ENCODE results near the gene P3H2.
"Not testable (repeated sequence)": the region's sequence is repeated elsewhere in the genome, so short reads cannot be mapped to it uniquely, and the experiment has no call there.

The P3H2 gene

DNA sequence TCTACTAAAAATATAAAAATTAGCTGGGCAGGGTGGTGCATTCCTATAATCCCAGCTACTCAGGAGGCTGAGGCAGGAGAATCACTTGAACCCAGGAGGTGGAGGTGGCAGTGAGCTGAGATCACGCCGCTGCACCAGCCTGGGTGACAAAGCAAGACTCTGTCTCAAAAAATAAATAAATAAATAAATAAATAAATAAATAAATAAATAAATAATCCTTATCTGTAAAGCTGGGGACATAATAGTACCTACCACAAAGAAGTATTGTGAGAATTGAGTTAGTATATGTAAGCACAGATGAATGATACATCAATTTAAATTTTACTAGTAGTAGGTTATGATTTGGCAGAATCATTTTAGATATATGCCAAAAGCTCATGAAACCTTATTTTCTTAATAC, 41.5 kb downstream of the P3H2 start:
- DNase-seq: not testable (repeated sequence)

DNA sequence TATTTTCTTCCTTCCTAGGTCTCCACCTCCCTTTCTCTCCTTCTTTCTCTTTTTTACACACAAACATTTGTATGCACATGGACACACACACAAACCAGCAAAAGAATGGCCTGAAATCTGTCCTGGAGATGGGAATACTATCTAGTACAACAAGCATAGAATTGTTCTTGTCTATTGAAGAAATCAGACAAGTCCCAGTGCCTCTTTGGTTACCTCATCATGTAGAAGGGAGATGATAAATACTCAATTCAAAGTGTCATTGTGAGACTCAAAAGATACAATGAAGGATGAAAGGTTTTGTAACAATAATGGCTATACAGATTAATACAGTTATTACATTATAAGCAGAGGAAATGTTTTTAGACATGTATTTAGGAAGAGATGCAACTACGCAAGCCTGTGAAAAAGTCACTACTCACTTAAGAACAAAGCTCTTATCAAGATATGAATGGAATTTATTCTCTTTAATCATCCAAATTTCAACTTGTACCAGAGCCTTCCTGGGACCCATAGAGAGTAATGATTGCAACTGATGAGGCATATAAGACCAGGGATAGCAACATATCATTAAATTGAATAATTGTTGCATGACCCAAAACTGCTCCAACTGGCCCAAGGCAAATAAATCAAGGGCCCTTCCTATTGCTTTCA, 43.2 kb downstream of the P3H2 start:
- no peak for DNase-seq

DNA sequence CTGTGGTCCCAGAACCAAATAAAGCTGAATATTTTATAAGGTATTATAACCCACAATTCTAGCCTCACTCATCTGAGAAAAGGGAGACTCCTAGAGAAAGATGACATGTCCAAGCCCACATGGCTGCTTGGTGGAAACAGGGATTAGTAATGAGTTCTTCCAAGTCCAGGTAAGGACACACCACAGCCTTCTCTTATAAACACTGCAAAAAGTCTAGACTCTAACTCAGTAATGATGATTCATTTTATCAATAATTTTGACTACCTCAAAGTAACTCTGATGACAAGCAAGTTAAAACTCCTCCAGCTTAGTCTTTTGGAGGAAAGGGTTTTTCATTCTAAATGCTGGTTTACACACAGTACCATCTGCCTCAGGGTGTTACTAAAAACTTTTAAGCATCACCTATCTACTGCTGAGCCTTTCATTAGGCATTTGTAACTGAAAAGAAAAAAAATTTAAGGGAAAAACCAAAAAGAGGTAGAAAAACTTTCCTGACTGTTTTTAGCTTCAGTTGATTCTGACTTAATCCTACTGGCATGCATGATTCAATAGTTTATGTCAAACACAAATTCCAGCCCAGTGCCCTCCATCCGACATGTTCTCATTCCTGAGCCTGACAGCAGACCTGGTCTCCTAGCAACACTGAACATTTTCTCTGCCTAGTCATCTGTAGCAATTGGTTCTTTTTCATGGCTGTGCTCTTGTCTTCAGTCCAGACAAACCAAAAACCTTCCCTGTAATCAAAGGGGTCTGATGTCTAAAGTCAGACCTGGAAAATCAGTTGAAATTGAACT, 43.9 kb downstream of the P3H2 start:
- no peak for DNase-seq

DNA sequence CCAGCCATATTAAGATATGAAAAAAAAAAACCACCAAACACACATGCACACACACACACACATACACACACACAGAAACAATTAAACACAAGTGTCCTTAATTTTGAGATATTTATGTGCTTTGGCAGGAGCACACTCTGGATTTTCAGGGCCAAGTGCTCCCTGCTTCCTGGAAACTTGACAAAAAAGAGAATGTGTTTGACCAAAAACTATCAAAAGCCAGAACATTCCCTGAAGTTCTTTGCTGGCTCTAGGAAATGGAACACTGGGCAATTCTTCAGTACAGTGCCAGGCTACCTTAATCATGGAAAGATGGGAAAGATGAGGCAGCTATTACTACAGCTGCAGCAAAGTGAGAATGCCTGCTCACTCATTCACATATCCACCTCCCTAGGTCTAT, 44.6 kb downstream of the P3H2 start:
- no peak for DNase-seq

DNA sequence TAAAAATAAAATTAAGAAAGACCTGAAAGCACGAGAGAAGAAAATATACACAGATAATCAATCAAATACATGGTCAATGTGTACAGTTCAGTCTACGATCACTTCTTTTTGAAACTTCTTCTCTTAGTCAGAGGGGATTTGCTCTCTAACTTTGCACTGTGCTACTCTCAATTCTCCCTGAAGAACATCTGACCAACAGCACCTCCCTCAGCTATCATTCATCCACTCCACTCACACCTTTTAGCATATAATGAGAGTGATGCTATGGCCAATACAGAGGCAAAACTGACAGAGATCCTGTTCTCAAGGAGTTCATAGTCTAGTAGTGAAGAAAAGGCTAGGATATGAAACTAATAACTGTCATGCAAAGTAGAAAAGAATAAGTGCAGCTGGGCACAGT, 45.9 kb downstream of the P3H2 start:
- no peak for DNase-seq

DNA sequence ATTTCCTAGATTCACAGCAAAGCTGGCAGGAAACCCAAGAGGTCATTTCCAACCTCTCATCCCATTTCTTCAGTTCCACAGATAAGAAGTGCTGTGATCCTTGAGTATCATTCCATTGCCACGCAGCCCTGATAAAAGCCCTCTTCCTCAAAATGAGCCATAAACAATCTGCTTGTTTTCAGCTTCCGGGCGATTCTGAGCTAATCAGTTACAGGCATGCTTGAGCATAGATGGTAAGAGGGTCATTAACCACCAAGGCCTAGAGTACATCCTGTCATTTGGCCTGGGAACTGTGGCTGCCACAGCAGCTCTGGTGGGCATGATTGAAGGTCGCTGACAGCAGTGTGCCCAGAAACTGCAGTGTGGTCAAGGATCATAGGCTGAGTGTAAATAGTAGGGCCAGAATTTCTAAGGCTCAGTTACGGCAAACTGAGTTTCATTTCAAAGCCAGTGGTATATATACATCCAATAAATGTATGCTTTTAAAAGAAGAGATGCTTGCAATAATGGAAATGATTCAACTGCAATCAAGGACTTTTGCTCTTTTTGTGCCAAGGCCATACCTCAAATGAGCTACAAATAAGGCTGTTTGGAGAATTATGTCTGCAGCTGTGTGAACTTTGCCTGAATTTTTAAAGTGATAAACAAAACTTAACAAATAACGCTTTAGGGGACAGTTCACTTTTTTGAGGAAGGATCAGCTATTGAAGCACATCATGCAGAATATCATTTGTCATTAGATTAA, 47.3 kb downstream of the P3H2 start:
- DNase-seq: no peak

DNA sequence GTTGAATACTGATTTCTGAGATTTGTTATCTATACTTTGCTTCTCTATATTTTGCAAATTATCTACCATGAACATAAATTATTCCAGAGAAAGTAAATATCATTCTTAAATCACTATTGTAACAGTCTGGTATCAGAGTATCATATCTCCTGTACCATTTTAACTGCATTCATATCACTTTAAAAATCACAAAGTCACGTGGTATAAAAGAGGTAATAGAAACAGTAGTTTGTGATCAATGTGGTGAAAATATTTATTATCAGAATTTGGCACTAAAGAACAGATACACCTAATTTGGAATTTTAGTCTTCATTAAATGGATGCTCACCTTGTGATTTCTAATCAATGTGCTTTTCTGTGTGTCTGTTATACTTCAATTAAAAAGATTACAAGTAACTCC, 47.8 kb downstream of the P3H2 start:
- no peak for DNase-seq

DNA sequence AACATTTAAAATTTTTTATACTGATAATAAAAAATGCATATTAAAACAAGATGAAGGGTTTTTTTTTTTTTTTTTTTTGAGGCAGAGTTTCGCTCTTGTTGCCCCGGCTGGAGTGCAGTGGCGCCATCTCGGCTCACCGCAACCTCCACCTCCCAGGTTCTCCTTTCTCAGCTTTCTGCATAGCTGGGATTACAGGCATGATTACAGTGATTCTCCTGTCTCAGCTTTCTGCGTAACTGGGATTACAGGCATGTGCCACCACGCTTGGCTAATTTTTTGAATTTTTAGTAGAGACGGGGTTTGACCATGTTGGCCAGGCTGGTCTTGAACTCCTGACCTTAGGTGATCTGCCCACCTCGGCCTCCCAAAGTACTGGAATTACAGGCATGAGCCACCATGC, 48.8 kb downstream of the P3H2 start:
- DNase-seq: not testable (repeated sequence)

DNA sequence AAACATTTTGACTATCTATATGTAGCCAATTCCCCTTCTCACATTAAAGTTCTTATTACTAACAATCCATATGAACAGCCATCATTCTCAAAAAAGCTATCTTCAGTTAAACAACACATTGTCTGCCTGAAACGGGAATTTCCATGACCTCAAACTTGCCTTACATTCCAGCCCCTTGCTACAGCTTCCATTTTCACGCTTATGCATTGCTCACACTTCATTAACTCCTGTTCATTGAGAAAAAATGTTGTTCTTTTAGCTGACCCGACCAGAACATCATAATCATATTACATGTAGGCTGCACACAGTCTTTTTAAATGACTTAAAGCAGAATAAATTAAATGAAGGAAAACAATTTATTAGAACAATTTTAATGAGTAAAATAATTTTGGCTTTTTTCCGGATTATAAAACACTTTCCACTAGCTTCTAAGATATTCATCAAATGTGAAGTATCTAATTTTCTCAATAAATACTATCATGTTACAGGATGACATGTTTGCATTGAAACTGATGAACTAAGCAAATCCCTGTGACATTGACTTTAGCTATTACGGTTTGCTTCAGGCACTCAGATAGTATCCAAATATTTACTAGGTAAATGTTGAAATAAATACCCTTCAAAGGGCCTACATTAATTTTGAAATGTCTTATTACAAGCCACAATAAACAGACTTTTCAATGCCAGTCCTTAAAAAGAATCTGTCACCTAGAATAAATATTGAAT, 49.9 kb downstream of the P3H2 start:
- DNase-seq: no peak

DNA sequence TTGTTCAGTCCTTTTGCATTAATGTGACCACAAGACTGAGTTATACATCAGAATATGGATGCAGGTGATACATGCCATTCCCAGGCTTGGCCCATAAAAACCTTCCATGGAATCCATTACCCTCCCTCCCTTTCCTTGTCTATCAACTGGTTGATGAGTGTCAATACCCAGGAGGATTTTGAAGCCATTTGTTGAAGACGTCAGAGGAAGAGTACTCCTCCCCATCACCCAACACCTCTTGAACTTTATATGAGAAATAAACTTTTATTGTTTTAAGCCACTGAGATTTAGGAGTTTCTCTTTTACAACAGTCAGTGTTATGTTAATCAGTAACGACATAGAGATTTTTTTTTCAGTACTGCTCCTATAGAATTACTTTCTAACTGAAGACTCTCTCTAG, 55.5 kb downstream of the P3H2 start:
- DNase-seq: no peak

DNA sequence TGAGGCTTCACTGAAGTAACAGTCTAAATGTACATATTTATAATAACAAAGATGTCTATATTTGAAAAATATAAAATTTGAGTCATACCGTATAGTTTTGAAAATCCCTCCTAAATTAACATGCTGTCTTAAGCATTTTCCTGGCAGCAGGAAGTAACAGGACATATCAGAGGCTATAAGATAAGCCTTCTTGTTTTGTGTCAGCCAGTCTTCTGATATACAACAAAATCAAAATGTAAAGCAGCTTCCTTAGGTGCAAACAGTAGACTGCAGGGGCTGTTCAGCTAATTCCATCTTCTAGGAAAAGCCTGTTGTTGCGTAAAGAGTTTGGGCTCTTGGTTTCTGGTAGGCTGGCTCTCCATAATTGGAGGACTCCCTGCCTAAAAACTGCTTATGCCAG, 56.0 kb downstream of the P3H2 start:
- no peak for DNase-seq

DNA sequence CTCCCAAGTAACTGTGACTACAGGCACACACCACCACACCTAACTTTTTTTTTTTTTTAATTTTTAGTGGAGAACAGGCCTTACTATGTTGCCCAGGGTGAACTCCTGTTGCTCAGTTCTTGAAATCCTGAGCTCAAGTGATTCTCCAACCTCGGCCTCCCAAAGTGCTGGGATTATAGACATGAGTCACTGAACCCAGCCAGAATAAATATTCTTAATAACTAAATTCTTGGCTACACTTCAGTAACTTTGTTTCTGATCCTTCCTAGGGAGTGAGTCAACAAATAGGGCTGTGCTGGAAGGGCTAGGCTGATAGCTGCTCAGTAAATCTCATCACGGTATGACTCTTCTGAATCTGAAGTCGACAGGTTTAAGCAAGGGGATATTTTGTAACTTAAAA, 56.6 kb downstream of the P3H2 start:
- DNase-seq: no peak

DNA sequence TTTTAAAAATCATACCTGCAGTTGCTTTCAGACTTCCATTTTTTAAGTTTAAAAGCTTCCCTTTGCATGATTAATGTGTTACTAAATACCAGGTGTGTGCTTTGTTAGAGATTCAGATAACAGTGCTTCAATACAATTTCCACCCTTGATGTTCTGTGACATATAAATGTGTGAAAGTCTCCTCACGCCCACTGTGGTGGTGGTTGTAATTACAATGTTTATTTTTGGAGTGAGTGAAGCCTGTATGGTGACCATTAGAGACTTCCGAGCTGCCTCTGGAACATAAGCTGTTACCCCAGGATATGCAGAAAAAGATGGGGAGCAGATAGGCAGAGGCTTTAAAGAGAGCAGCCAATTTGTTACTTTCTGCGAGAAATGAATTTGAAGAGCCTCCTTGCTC, 57.2 kb downstream of the P3H2 start:
- DNase-seq: no peak

DNA sequence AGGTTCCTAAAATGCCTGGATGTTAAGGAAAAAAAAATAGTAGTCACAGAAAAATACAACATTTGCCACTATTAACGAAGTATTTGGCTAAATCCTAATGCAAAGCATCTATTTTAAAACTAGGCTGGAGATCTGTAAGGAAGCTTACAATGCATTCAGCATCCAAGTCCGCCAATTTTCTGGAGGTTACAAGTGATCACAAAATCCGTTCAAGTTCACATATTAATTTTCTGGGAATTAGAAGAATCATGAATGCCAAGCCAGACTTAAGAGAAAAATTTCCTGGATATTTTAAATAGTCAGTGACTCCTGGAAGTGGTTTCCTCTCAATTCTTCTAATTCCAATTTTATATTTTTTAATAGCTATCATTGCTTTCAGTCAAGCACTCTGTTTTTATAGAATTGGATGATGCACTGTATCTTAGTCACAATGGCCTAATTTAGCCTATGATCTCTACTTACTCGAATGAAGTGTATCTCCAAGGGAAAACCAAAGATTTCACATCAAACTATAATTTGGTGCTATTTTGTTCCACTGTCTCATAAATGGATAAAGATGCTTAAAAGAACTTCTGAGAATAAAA, 60.4 kb downstream of the P3H2 start:
- no peak for DNase-seq

DNA sequence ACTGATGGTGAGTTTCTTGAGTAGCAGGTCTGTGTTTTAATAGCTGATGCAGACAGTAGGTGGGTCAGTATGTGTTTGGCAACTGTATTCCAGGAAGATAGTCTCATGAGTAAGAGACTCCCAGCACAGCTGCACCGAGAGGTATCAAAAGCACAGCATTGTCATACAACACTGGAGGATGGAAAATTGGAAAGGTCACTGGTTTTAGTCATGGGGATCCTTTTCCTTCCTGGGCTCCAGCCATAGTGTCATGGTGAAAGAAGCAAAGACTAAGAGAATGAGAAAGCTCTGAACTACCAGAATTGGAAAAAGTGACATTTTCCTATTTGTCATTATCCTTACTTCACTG, 61.5 kb downstream of the P3H2 start:
- DNase-seq: no peak

DNA sequence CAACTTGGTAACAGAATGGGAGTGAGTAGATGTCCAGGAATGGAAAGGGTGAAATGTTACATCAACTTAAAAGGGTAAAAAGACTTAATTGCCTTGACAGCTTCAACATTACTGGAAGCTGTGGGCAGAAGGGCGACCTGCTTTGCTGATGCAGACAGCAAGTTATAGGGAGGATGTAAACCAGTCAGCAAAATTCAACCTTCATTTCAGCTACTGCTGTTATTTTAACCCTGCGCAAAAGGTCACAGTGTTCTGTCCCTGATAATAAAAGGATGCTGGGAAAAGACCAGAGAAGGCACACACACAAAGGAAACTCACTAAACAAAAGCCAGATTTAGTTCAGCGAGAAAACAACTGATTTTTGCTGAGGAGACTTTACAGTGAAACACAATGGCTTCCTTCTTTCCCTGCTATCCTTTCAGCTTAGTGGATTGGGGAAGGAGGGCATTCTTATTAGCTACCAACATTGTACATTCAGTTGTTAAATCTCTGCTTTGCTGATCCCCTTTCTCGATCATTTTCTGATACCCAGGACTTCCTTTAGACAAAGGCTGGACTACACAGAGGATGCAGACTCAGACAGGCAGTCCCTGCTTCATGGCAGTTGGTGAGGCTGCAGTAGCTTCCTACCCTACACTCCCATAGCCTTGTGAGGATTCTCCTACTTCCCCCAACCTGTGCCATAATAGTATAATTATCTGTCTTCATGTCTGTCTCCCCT, 62.0 kb downstream of the P3H2 start:
- DNase-seq: no peak

DNA sequence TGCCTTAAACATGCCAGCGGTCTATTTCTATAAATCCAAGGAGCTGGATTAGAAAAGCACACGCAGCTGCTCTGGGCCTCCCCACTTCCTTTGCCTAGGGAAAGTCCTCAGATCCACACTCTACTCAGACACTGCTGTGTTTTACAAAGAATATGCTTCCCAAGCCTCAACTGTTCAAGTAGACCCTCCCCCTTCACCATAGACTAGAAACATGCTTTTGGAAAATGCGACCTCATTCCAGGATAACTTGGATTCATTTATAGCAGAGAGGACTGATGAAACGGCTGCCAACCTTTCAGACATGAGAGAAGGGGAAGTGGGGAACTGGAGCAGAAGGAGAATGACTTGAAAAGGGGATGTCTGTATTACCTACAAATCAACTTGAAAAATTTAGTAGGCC, 64.0 kb downstream of the P3H2 start:
- no peak for DNase-seq

DNA sequence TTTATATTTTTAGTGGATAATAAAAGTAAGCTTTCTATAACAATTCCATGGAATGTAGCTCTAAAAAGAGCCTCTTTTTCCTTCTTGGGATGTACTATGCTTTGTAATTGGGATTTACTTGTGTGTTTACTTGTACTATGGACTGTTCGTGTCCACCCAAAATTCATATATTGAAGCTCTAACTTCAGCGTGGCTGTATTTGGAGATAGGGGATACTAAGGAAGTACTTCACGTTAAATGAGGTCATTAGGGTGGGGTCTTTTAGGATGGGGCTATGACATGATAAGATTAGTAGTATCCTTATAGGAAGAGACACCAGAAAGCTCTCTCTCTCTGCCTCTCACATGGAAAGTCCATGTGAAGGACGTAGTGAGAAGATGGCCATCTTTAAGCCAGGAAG, 64.9 kb downstream of the P3H2 start:
- DNase-seq: no peak

DNA sequence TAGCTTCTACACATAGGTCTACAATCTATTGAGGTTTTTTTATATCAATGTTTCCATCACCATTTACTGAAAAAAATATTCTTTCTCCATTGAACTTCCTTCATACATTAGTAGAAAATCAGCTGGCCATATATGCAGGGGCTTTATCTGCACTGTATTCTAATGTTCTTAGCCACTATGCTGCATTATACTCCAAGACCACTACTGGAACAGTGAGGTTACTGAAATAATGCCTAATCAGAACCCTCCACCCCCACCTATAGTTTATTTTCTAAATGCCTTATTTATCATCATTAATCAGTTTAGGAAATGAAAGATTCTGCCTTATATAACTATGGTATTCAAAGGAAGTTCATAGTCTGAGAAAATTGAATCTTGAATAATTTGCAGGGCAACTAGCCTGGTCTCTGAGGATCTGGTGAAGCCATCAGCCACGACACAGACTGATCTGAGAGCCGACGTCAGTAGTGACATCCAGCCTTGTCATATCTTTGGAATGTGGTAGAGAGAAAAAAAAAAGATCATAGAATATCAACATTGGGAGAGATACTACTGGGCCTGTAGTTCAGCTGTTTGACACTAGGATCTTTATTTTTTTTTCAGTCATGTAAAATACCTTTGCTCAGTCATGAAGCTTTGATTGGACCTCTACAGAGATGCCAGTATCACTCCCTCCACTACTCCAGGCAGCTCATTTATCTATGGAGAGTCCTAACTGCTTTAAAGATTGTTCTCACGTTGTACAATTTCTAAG, 66.6 kb downstream of the P3H2 start:
- no peak for DNase-seq

DNA sequence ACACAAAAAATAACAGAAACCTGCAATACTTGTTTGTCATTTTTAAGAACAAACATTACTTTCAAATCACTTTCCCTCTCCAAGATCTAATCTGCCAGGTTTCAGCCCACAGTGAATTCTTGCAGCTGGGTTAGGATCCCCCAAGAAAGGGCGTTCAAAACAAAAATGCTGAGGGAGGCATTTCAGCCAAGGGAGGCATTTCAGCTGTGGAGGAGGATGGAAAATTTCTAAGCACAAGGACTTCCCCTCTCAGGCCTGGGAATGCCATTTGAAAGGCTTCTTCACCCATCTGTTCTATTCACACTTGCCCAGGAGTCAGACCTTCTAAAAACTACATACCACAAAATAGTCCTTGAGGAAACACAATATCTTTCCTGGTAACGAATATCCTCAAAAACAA, 69.1 kb downstream of the P3H2 start:
- DNase-seq: no peak

DNA sequence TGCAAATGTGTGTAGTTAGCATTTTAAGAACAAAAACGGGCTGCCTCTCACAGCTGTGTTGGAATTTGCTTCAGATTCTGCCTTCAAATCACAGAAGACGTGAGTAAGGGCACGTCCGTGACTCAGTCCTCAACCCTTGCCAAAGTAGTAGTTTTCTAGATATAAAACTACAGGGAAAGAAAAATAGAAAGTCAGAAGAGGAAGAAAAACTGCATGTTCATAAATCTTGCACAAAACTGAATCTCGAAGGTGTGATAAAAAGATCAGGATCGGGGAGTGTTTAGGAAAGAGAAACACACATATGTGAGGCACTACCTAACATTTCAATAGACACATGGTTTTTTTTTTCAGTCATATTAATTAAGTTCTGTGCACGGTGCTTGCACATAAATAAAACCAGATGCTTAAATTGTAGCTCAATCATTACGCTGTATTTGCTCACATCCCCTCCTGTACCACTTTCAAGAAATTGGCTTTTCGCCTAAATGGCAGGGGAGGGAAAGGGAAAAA, 71.7 kb downstream of the P3H2 start:
- peak; percentile 45 for DNase-seq

DNA sequence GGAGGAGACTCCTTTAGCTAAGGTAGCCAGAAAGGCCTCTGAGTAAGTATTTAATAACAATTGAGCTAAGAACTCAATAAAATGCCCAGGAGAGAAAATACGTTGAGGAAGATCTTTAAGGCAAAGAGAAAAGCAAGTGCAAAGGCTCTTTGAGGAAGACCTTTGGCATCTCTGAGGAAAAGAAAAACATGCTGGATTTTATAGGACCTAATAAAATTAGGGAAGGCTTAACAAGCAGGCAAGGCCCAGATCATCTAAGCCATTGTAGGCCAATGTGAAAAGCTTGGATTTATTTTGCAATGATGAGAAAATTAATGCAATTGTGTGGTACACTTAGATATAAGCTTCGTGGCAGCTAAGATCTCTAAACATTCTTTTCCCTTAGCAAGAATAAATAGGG, 75.7 kb downstream of the P3H2 start:
- DNase-seq: no peak

Data from NCI-H2171 (cell line).